HG03025 (cell line): ENCODE measurements around the gene CREB3L1.

Experiments used
- ATAC-seq: cut with Tn5 transposase; IDR thresholded peaks from one replicate; pipeline ENCODE4 v1.9.1; 2021; ENCODE audit warnings: mild to moderate bottlenecking, moderate library complexity; ENCODE audit not compliant: unreplicated experiment, low FRiP score

Gene CREB3L1, protein sequence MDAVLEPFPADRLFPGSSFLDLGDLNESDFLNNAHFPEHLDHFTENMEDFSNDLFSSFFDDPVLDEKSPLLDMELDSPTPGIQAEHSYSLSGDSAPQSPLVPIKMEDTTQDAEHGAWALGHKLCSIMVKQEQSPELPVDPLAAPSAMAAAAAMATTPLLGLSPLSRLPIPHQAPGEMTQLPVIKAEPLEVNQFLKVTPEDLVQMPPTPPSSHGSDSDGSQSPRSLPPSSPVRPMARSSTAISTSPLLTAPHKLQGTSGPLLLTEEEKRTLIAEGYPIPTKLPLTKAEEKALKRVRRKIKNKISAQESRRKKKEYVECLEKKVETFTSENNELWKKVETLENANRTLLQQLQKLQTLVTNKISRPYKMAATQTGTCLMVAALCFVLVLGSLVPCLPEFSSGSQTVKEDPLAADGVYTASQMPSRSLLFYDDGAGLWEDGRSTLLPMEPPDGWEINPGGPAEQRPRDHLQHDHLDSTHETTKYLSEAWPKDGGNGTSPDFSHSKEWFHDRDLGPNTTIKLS

DNA sequence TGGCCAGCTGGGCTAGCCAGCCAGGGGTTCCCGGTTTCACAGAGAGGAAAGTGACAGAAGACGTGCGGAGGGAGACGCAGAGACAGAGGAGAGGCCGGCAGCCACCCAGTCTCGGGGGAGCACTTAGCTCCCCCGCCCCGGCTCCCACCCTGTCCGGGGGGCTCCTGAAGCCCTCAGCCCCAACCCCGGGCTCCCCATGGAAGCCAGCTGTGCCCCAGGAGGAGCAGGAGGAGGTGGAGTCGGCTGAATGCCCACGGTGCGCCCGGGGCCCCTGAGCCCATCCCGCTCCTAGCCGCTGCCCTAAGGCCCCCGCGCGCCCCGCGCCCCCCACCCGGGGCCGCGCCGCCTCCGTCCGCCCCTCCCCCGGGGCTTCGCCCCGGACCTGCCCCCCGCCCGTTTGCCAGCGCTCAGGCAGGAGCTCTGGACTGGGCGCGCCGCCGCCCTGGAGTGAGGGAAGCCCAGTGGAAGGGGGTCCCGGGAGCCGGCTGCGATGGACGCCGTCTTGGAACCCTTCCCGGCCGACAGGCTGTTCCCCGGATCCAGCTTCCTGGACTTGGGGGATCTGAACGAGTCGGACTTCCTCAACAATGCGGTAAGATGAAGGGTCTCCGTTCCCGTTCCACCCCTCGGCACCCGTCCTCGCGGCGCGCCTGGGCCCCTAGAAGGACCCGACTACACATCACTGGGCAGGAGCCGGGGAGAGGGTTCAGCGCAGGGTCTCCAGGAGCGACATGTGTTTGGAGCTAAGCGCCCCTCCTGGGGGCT is at the start of gene CREB3L1:
Gene CREB3L1, plus strand, starts transcription at position 41 of the 765 bp plus-strand sequence. Its CDS starts 450 bp downstream, at position 491.
- ATAC-seq, result no peak

DNA sequence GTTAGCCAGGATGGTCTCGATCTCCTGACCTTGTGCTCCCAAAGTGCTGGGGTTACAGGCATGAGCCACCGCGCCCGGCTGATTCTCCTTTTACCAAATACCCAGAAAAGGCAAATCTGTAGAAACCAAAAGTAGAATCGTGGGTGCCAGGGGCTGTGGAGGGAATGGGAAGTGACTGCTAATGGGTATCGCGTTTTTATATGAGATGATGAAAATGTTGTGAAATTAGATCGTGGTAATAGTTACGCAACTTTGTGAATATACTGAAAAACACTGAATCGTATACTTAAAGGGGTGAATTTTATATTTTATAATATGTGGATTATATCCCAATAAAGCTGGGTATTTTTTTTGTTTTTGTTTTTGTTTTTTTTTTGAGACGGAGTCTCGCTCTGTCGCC is 48.2 kb upstream of the CREB3L1 start:
- no peak for ATAC-seq

DNA sequence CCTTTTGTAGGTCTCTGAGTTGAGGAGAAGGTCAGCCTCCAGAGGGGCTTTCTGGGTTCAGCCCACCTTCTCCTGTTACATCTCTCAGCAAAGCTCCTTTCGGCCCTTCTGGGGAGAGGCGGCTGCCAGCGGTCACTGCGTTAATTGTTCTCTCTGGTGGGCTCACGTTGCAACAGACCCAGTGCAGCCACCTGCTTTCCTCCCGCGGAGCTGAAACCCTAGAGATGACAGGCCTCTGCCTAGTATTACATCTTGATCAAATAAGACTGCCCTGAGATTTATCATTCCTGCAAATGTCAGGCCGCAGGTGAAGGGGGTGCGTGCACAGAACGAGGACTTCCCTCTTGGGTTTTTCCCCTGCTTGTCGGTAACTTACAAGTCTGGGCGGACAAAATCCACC is 43.2 kb upstream of the CREB3L1 start:
- ATAC-seq, result no peak

DNA sequence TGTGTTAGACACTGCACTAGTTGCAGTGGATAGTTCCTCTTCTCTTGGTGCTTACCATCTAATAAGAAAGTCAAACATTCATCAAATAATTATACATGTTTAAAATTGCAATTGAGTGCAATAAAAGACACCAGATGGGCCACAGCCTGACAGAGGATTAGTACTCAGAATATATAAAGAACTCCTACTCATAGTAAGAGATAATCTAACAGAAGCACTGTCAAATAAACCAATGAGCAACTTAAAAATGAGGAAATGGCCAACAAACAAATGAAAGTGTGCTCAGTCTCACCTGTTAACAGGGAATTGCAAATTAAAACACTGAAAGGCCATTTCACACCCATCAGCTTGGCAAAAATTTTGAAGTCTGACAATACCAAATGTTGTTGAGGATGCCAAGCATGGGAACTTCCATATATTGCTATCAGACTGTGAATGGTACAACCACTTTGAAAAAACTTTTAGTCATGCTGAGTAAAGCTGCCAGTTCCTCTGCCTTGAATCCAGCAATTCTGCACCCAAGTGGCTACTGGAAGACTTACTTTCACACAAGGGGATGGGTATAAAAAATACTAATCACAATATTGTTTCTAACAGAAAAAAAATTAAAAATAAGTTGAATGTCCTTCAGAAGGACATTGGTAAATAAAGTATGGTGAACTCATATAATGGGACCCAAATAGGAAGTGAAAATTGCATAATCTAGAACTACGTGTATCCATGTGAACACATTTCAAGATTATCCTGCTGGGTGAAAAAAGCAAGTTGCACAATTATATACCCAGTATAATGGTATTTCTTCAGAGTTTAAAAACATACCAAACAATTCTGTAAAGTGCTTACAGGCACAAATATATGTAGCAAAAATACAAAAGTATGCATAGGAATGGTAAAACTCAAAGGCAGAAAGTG is 41.4 kb upstream of the CREB3L1 start:
- ATAC-seq, result no peak

DNA sequence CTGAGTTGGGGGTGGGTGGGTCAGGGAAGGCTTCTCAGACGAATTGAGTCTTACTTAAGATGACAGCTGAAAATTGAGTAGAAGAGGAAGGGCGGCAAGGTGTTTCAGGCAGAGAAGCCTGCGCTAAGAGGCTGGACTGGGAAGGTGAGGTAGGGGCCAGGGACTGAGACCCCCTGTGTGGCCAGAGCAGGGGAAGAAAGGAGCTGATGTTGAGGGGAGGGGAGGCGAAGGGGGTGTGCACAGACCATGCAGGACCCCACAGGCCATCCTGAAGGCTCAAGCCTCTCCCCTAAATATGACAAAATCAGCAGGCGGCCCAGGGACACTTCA is 40.6 kb upstream of the CREB3L1 start:
- no peak for ATAC-seq

DNA sequence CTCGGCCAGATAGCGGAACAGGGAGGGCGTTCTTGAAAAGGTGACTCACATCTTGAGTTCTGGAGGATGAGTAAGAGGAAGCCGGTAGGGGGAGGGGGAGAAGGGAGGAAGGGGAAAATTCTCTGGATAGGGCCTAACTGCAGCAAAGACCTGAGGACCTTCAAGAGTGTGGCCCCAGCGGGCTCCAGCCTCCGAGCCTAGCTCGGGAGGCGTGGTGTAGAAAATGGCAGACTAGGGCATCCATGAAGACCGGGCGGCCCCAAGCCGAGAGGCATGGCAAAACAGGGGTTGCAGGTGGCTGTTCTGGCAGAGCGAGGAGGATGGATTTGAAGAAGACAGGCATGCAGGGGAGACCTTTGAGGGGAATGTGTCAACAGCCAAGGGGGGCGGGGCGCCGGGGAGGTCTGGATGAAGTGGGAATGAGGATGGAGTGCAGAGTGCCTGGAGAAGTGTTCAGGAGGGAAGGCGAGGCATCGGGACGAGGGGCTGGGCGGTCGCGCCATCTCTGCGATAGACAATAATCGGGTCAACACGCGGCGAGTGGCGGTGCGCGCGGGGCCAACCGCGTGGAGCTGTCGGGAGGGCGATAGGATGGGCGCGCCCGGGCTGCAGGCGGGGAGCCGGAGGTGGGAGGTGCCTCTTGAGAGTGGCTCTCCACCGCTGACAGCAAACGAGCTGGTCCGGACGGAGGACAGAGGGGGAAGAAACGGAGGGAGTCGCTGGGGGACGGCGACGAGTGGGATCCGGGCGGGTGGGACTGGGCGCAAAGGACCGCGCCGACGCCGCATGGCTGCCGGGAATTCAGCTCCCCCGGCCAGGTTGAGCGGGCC is 40.0 kb upstream of the CREB3L1 start:
- ATAC-seq, result no peak

DNA sequence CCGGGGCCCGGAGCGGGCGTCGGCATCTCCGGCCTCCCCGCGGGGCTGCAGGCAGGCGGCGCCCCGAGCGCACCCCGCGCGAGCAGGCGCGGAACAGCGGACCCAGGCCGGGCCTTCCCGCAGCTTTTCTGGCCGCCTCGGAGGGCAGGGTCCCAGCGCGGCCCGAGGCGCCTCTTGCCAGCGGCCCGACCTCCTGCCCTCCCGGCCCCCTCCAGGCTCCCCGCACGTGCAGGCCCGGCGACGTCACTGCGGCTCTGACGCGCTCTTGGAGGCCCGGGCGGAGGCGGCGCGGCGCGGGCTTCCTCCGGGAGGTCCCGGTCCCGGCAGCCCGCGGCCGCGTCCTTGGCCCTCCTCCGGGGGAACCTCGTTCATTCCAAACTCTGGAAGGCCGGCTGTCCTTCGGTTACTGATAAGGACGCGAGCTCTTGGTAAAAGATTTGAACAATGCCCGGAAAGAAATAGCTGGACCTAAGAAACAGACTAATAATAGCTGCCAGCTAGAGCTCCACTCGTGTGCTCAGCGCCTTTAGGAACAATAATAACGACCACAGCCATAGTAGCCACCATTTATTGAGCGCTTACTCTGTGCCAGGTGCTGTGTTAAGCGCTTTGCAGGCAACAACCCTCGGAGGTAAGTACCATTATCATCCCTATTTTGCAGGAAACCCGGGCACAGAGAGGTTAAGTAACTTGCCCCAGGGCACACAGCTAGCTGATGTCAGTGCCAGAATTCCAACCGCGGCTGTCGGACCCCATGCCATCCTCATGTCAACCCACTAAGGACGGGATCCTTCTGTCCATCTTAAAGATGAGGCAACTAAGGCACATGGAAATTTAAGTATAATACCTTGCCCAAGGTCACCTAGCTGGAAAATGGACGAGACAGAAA is 39.1 kb upstream of the CREB3L1 start:
- ATAC-seq, result no peak

DNA sequence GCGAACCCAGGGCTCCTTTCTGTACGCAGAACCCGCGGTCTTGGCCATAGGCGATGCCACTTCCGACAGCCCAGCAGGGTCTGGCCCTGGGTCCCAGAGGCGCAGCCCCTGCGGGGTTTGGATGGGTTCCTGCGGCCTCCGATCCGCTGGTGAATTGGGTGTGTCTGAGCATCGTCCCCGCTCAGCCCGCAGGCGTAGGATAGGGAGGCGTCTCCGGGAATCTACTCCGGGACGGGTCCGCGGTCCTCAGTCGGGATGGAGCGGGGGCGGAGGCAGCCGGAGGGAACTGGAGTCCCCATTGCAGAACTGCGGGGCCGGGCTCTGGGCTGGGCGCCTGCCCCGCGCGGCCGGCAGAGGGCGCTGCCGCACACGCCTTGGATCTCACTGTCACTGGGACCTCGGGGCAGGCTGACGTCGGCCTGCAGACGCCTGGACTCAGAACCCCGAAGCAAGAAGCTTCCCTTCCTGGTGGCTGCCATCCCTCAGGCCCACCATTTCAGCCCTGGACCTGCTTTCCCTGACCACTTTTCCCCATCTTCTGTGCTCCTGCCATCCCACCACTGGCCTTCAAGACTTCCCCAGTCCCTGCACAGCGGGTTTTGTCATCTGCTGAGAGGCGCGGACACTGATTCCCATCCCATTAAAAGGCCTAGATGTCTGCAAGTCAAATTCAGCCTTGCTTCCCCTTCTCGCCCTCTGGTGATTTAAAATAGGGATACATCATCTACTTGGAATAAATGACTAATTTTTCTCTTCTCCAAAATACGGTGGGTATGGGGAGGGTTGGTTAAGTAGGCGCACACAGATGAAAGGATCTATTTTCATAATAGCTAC is 38.3 kb upstream of the CREB3L1 start:
- ATAC-seq, result peak; percentile 50

DNA sequence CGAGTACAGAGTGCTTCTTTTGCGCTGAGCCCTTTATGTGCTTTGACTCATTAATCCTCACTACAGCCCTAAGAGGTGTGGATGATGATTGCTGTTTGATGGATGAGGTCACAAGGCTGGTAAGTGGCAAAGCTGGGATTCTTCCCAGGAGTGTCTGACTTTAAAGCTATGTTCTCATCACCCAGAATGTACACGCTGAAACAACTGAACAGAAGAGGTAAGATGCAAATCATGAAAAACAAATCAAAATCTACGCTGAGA is 37.7 kb upstream of the CREB3L1 start:
- ATAC-seq, result no peak

DNA sequence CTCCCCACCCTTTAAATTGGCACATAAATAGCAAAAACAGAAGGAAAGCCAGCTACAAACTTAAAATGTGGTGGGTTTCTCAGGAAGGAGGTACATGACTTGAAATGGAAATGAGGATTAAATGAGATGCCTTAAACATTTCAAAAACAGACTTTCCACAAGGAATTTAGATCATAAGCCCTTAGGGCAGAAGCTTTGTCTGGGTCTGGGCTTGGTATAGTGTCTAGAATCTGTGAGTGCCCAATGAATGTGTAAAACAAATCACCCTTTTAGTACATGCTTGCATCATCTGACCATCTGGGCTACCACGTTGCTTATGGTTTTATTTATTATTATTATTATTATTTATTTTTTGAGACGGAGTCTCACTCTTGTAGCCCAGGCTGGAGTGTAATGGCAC is 37.1 kb upstream of the CREB3L1 start:
- ATAC-seq, result no peak

DNA sequence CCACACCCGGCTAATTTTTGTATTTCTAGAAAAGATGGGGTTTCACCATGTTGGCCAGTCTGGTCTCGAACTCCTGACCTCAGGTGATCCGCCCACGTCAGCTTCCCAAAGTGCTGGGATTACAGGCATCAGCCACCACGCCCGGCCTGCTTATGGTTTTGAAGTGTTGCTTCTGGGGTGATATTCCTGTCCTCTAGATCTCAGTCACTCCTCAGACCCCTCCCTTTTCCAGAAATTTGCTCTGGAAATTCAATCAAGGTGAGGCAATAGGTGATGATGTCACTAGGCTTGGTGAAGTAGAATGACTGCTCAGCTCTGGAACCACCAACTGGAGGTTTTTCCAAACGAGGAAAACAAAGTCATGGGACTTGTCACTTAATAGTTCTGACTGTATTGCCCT is 36.6 kb upstream of the CREB3L1 start:
- ATAC-seq, result no peak

DNA sequence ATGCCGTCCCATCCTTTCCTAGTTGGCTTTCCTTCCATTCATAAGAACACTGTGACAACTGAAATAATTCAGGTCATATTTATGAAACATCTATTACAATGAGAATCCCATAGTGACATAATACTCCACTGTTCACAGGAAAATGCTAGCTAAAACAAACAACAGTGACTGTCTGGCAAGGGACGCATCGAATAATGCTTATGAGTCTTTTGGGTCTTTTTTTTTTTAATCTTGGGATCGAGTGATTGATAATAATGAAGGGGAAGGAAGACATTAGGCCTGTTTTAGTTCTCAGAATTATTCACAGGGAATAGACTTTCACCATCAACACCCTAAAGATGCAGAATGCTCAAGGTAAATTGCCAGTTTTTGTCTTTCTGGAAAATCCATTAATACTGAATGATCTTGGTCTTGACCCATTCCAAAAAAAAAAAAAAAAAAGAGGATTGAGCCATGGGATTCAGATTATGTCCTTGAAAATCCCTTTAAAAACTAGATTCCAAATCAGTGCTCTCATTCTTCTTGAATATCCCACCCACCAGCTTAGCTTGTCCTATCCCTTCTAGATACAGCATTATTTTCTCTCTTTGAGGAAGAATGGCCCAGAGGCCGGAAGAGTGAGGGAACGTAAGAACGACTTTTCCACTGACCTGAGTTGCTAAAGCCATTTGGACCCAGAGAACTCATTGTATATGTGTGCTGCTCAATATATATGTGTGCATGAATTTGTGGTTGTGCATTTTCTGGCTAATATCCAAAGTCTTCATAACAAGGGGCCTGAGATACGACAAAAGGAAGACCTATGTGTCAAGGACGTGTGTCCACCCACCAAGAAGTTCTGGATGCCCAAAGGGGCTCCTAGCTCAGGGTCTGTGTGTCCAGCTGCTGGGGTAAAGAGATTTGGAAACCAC is 35.2 kb upstream of the CREB3L1 start:
- ATAC-seq, result no peak

DNA sequence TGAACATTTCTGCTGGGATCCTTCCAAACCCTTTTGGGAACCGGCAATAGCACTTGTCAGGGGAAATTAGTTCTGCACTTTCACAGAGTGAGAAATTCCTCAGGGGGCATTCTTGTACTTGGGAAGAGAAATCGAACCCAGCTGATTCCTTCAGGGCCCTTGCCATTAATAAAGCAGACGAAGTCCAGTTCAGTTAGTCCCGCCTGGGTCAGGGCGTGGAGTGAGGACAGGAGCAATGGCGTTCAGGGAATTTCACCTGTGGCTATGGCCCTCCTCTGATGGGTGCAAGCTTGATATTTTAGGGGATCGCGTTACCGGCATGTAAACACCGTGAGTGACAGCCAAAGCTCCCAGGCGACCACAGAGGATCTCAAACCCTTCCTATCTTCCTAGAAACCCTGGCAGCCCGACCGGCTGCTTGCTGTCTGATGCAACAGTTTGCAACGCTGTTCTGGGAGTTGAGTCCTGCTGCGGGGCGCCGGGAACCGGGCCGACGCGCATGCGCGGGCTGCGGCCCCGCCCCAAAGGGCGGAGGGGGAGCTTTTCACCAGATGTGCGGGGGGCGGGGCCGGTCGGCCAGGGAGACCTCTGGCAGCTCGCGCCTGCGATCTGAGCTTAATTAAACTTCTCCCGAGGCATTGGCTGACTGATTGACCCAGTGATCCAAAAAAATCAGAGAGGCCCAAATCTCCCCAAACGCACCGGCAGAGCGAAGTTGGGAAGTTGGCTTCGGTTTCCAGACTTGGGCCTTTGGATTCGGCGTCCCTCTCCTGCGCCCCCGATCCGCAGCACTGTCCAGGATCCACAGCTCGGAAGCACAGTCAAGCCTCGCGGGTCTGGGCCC is 34.3 kb upstream of the CREB3L1 start:
- peak; percentile 73 for ATAC-seq

DNA sequence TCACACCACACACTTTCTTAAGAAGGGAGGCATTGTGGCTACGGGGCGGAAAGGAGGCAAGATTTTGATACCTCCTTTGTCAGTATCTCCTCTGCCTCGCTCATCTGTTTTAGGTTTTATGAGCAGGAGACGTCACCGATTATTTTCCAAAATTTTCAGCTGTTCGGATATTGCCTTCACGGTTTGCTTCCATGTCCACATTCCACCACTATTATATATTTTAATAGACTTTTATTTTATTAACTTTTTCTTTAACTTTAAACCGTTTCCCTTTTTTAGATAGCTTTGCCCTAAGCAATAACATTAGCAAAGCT is 33.7 kb upstream of the CREB3L1 start:
- ATAC-seq, result no peak

DNA sequence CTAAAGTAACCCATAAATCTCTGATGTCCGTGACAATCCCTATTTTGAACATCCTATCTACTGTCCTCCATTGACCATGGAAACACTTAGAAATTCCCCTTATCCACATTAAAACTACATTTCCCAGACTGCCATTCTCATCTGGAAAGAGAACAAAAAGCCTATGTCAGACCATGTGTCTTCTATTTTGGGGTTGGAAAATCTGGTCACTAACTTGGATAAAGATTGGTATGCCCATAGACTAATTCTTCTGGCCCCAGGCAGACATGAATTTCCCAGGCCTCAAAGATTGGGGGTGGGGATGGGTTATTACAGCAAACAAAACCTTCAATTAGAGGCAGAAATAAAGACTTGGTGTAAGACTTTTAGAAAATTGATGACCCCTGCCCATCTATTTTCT is 30.9 kb upstream of the CREB3L1 start:
- no peak for ATAC-seq

DNA sequence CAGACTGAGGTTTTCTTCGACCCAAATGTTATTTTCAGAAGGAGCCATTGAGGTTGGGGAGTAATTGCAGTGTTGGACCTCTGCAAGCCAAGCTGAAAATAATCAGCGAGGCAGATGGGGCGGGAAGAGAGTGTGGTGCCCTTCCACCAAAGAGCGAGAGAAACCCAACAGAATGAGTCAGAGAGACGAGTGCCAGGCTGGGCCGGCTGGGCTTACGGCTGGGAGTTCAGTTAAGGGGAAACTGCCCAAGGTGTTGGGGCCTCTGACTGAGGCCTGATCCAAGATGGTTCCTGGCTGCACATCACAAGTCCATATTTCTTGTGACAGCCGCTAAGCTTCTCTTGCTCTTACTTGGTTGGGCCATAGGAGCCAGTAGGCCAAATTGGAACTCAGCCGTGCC is 30.4 kb upstream of the CREB3L1 start:
- no peak for ATAC-seq

DNA sequence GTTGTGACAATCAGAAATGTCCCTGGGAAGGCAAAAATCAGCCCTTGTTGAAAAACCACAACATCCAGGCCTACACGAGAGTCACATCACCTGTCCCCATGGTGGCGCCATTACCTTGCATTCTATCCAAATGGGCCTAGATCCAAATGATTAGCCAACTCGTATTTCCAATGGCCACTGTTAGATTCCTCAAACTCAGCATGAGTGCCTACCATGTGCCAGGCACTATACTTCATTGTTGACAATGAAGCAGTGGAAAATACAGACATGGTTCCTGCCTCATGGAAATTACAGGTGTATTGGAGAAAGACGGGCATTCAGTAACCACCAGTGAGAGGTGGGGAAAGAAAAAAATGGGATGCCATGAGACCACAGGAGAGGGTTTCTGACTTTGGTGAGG is 29.8 kb upstream of the CREB3L1 start:
- ATAC-seq, result no peak
